ENCODE data around the gene MCC.

DNA sequence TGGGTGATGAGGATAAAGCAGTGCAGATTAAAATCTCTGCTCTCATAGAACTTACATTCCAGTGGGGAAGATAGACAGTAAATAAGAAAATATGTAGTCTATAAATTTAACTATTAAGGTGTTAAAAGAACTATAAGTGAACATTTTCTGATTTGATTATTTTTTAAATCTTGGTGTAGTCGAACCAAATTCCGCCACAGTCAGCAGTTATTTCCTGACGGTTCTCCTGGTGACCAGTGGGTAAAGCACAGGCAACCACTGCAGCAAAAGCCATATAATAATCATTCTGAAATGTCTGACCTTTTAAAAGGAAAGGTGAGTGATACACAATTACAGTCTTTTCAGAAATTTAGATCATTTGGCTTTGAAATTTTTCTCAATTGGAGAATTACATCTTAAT is 484.5 kb downstream of the MCC start:
- TF ChIP-seq, protein P1, sequence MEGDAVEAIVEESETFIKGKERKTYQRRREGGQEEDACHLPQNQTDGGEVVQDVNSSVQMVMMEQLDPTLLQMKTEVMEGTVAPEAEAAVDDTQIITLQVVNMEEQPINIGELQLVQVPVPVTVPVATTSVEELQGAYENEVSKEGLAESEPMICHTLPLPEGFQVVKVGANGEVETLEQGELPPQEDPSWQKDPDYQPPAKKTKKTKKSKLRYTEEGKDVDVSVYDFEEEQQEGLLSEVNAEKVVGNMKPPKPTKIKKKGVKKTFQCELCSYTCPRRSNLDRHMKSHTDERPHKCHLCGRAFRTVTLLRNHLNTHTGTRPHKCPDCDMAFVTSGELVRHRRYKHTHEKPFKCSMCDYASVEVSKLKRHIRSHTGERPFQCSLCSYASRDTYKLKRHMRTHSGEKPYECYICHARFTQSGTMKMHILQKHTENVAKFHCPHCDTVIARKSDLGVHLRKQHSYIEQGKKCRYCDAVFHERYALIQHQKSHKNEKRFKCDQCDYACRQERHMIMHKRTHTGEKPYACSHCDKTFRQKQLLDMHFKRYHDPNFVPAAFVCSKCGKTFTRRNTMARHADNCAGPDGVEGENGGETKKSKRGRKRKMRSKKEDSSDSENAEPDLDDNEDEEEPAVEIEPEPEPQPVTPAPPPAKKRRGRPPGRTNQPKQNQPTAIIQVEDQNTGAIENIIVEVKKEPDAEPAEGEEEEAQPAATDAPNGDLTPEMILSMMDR (IDR thresholded peaks at IDR 0.05), result no peak
- no peak for TF ChIP-seq EZH2 (IDR thresholded peaks at IDR 0.05; ENCODE audit: borderline replicate concordance, insufficient read depth, low read depth, low read length, poor library complexity, severe bottlenecking)

Data from B cell (primary cell).